HTERT RPE-1 (cell line): Measurements from ENCODE around the gene STAP2.

Experiments used
- in situ Hi-C: fragments of 300-500 bp; cut with MboI; formaldehyde crosslinking; loops from 4 replicates; pipeline ENCODE4 v1.14.3; 2020; ENCODE audit warnings: low sequenced_read_pairs

The STAP2 gene

GRCh38 chr19:4370418-4371041 is 31.9 kb upstream of the STAP2 start:
- in situ Hi-C loops, result no loop called here

GRCh38 chr19:4369888-4370260 is 31.2 kb upstream of the STAP2 start:
- in situ Hi-C loops, result no loop called here

GRCh38 chr19:4369109-4369887 is 30.7 kb upstream of the STAP2 start:
- in situ Hi-C loops, result no loop called here

DNA sequence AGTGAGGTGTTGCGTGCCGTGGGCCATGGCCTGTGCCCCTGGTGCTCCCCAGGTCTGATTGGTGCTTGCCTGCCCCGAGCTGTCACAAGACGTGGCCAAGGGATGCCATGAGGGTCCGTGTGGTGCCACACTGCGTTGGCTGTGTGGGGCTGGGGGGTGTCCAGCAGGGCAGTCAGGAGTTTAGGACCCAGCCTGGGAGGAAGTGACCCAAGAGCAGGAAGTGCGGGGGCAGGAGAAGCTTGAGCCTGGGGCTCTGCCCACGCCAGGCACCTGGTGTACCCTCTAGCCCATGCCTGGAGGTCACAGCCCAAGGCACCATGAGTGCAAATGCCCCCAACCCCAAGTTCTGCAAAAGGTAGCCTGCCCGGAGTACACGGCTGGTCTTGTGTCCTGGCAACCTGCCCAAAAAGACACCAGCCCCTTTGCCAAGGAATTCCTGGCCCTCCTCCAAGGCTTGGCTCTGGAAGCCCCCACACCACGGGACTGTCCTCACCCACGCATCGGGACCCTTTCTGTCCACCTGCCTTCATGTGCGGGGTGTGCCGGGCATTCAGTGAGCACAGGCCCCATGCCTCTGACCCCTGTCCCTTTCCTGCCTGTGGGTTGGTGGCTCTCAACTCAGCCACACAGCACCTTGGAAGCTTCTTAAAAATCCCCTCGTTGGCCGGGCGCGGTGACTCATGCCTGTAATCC is 29.6 kb upstream of the STAP2 start:
- in situ Hi-C loops, result no loop called here

GRCh38 chr19:4367781-4368127 is 29.1 kb upstream of the STAP2 start:
- in situ Hi-C loops, result no loop called here

- in situ Hi-C loops, result no loop called here
Observed at GRCh38 chr19:4367336-4367723, 28.7 kb upstream of the STAP2 start.

DNA sequence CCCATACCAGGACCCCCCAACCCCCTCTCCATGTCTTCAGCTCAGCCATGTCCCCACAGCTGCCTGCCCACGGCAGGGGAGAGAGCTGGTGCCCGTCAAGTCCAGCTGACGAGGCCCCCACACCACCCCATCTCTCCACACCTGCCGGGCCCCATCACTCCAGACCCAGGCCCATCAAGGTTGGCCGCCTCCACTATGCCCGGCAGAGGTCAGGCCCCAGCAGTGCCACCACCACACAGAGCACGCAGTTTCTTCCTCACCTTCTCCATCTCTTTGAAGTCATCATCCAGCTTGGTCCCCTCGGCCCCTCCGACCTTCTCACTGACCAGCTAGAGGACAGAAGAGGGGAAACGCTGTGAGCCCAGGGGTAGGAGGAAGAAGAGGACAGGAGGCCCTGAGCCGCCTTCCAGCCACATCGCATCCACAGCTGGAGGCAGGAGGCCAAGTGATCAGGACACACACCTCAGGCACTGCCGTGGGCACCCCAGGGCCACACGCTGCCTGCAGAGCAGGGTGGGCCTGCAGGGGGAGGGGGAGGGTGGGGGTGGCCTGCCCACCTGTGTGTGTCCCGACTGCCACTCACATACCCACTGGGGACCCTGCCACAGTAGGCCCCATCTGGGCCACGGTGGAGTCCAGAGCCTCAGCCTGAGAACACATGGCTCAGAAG is 28.2 kb upstream of the STAP2 start:
- in situ Hi-C loops, result no loop called here

GRCh38 chr19:4365791-4366665 is 27.4 kb upstream of the STAP2 start:
- in situ Hi-C loops, result no loop called here

DNA sequence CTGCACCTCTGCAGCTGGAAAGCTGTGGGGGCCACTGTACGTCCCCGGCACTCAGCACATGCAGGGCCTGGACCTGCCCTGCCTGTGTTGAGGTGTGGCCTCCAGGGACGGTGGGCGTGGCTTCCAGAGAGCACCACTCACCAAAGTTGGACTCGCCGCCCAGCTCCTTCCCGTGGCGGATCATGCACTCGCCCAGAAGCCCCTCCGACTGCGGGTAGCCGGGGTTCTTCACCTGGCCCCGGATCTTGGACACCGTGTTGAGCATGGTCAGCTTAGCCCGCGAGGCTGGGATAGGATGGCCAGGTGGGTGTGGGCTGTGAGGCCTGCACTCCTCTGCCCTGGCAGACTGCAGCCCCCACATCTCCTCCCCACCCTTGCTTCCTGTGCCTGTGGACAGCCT is 26.7 kb upstream of the STAP2 start:
- in situ Hi-C loops, result no loop called here

GRCh38 chr19:4363571-4364304 is 25.1 kb upstream of the STAP2 start:
- in situ Hi-C loops, result no loop called here

- in situ Hi-C loops, result no loop called here
Observed at GRCh38 chr19:4362831-4363545, 24.4 kb upstream of the STAP2 start.

- in situ Hi-C loops, result no loop called here
Observed at GRCh38 chr19:4362101-4362828, 23.6 kb upstream of the STAP2 start.

GRCh38 chr19:4361152-4362046 is 22.8 kb upstream of the STAP2 start:
- in situ Hi-C loops, result no loop called here

- in situ Hi-C loops, result no loop called here
Observed at GRCh38 chr19:4360641-4361151, 22.1 kb upstream of the STAP2 start.

GRCh38 chr19:4360081-4360569 is 21.5 kb upstream of the STAP2 start:
- in situ Hi-C loops, result no loop called here

- in situ Hi-C loops, result no loop called here
Observed at GRCh38 chr19:4359627-4360000, 21.0 kb upstream of the STAP2 start.
